Pancreas (tissue), 10 donors: ENCODE measurements around the gene IPCEF1. TPM values are rescaled to one million over a fixed set of nuclear protein-coding genes. Genes with fewer than 3 reads are reported as not detected.

Experiments
- ATAC-seq, 4 donors: fragments of 200-7000 bp; cut with Tn5 transposase; one replicate each; pipeline versions ENCODE4 v1.8.0 to v1.9.1; 2020; ENCODE audit warnings: mild to moderate bottlenecking in 4 of 4, moderate library complexity in 4 of 4
- DNase-seq, 6 donors: peaks; one replicate each; pipeline ENCODE4 v3.0.0-alpha.2; 2020
- FAIRE-seq: peaks from 2 replicates; lab custom pipeline; 2012; peaks lifted over from hg19 to GRCh38; lab: Jason Lieb, UNC
- H3K27ac ChIP-seq, 4 donors: fragments of 200-600 bp; sonication (generic); 1 replicate in 3 of 4; 2 replicates in 1 of 4; pipeline versions ENCODE4 v1.5.0 to v1.8.0; 2020
- H3K27me3 ChIP-seq, 4 donors: fragments of 200-600 bp; one replicate each; pipeline ENCODE4 v1.8.0; 2021
- H3K36me3 ChIP-seq, 3 donors: fragments of 200-600 bp; sonication (generic) in 1 of 3; one replicate each; pipeline versions ENCODE4 v1.5.0 to v1.8.0; 2020 to 2021
- H3K4me1 ChIP-seq, 3 donors: fragments of 200-600 bp; one replicate each; pipeline ENCODE4 v1.8.0; 2021
- H3K4me3 ChIP-seq, 4 donors: fragments of 200-600 bp; sonication (generic) in 2 of 4; one replicate each; pipeline versions ENCODE4 v1.5.0 to v1.8.0; 2020 to 2021
- H3K9me3 ChIP-seq, 4 donors: fragments of 200-600 bp; one replicate each; pipeline ENCODE4 v1.8.0; 2021
- CTCF ChIP-seq, 4 donors: fragments of 200-600 bp; sonication (generic) in 3 of 4; IDR thresholded peaks; one replicate each; pipeline versions ENCODE4 v1.5.0 to v1.8.0; 2021; ENCODE audit warnings: antibody characterized with exemption in 4 of 4
- WGBS, 2 donors: extraction: QIAGEN DNeasy Blood & Tissue Kit; methylation state at CpG; one replicate each; pipeline ENCODE4 v1.1.7; 2013; 5-methylcytosine and 5-hydroxymethylcytosine counted together
- intact Hi-C, 3 donors: fragments of 100-400 bp; cut with DNase I; formaldehyde crosslinking; loops; one replicate each; pipeline versions ENCODE4 v1.11.1 to v1.14.2; 2022
- polyA plus RNA-seq, 2 donors: library from polyadenylated mRNA; stranded (reverse); fragments of 200-250 nt; gene quantifications; one replicate each; pipeline ENCODE4 v1.2.3, GENCODE V29; 2013
- total RNA-seq, 6 donors: library from RNA; stranded (reverse); fragmentation: NEBNext Ultra II Directional in 4 of 6; extraction: Animal tissue kit (Norgen Biotek cat#: 25700) in 4 of 6; gene quantifications; one replicate each; pipeline versions ENCODE4 v1.2.1 to v1.2.4, GENCODE V29; 2021 to 2023
- donor health status: healthy with polysubstance abuse.
- donor health status: DM: no; HTN: no; CAD: no; lungs with moderate emphysema.
- donor health status: DM: no; HTN: no; CAD: no.
- donor health status: control.
- donor health status: control.
- donor health status: Bipolar disorder and iron deficiency.
- donor health status: DM: yes; HTN: yes; CAD: no.
- donor health status: DM: no; HTN: no; CAD: no.
- donor health status: DM: no; HTN: no; CAD: no.
- donor health status: DM: yes; HTN: yes; CAD: no.

IPCEF1 gene
- total and polyA plus RNA-seq, 8 donors: 0.53 to 4.4 (median 1.8) TPM

- TF ChIP-seq CTCF (IDR thresholded peaks at IDR 0.05): no peak
- H3K27me3 ChIP-seq: no peaks in the 10 kb centered on the region
- H3K4me3 ChIP-seq: no peak overlapping the region
- peaks cover 0 to 7% (median 3%) of the 10 kb centered on the region in 3 donors for H3K4me1 ChIP-seq
- no peak overlapping the region for H3K27ac ChIP-seq
- H3K9me3 ChIP-seq: no peaks in the 10 kb centered on the region
- no peak for ATAC-seq
- intact Hi-C loops: no loop called here
- no peak for FAIRE-seq
- DNase-seq: no peak
- H3K36me3 ChIP-seq: no peaks in the 10 kb centered on the region
- WGBS, 2 donors: 54 to 66% methylated on average over 3 of the region's 3 CpGs
Observed at GRCh38 chr6:154252678-154253077, 103.9 kb downstream of the IPCEF1 start.

GRCh38 chr6:154251116-154251515, 105.5 kb downstream of the IPCEF1 start:
- no peaks in the 10 kb centered on the region for H3K9me3 ChIP-seq
- 76 to 82% methylated on average over 4 of the region's 4 CpGs for WGBS, 2 donors
- H3K27ac ChIP-seq: no peak overlapping the region
- H3K4me1 ChIP-seq: peaks cover 0 to 8% (median 3%) of the 10 kb centered on the region in 3 donors
- no peaks in the 10 kb centered on the region for H3K36me3 ChIP-seq
- no peaks in the 10 kb centered on the region for H3K27me3 ChIP-seq
- FAIRE-seq (no peak), DNase-seq (no peak), ATAC-seq (no peak)
- no peak for TF ChIP-seq CTCF (IDR thresholded peaks at IDR 0.05)
- intact Hi-C loops: no loop called here
- no peak overlapping the region for H3K4me3 ChIP-seq

- no peaks in the 10 kb centered on the region for H3K27me3 ChIP-seq
- DNase-seq (no peak), ATAC-seq (no peak), FAIRE-seq (no peak)
- H3K9me3 ChIP-seq: no peaks in the 10 kb centered on the region
- no peaks in the 10 kb centered on the region for H3K36me3 ChIP-seq
- H3K4me1 ChIP-seq: peaks cover 0 to 8% (median 3%) of the 10 kb centered on the region in 3 donors
- H3K4me3 ChIP-seq: no peak overlapping the region
- peak overlapping the region in 1 of 4 donors; percentile 48 for H3K27ac ChIP-seq
- WGBS, 2 donors: 67 to 75% methylated on average over 8 of the region's 8 CpGs
- intact Hi-C loops: no loop called here
- TF ChIP-seq CTCF (IDR thresholded peaks at IDR 0.05): no peak
Observed at GRCh38 chr6:154249499-154250298, 106.9 kb downstream of the IPCEF1 start.

- peak in 3 of 4 donors; percentile 37 to 62 (median 55) for ATAC-seq
- H3K36me3 ChIP-seq: no peaks in the 10 kb centered on the region
- TF ChIP-seq CTCF (IDR thresholded peaks at IDR 0.05): no peak
Observed at GRCh38 chr6:154247119-154247861, 109.3 kb downstream of the IPCEF1 start.

More at GRCh38 chr6:154247119-154247861, 109.3 kb downstream of the IPCEF1 start:
- peak overlapping the region in 2 of 4 donors; percentile 7 to 45 for H3K27ac ChIP-seq
- no peaks in the 10 kb centered on the region for H3K9me3 ChIP-seq
- FAIRE-seq: no peak
- peaks cover 0 to 8% (median 3%) of the 10 kb centered on the region in 3 donors for H3K4me1 ChIP-seq
- intact Hi-C loops: no loop called here
- peak overlapping the region in 2 of 4 donors; percentile 20 to 33 for H3K4me3 ChIP-seq
- DNase-seq: no peak
- no peaks in the 10 kb centered on the region for H3K27me3 ChIP-seq
- WGBS, 2 donors: 26 to 27% methylated on average over 12 of the region's 12 CpGs
